Keratinocyte (primary cell): Measurements from ENCODE around the gene USP53. TPM values are rescaled to one million over a fixed set of nuclear protein-coding genes. Genes with fewer than 3 reads are reported as not detected.

ENCODE experiments used
- DNase-seq: peaks from one replicate; pipeline ENCODE4 v3.0.0-alpha.2; 2011; ENCODE audit warnings: low read depth, missing footprints, low spot score
- FAIRE-seq: peaks from 2 replicates; lab custom pipeline; 2011; peaks lifted over from hg19 to GRCh38; lab: Jason Lieb, UNC
- H2AFZ ChIP-seq: 2 replicates; pipeline ENCODE4 v1.6.0; 2012; ENCODE audit warnings: low read length, control low read depth, inconsistent platforms; ENCODE audit not compliant: control insufficient read depth
- H3K27ac ChIP-seq: 2 replicates; pipeline ENCODE4 v1.5.1; 2011; ENCODE audit warnings: low read length; ENCODE audit not compliant: control insufficient read depth, insufficient read depth
- H3K27me3 ChIP-seq: 3 replicates; pipeline ENCODE4 v1.6.0; 2011; ENCODE audit warnings: low read length; ENCODE audit not compliant: control insufficient read depth, insufficient read depth; ENCODE audit errors: extremely low read depth
- H3K36me3 ChIP-seq, 2 experiments: 2 replicates in 1 of 2; 3 replicates in 1 of 2; pipeline ENCODE4 v1.5.1; 2011; ENCODE audit warnings: low read length in 2 of 2, mild to moderate bottlenecking in 1 of 2; ENCODE audit not compliant: control insufficient read depth in 2 of 2, insufficient read depth in 2 of 2; ENCODE audit errors: extremely low read depth in 1 of 2
- H3K4me1 ChIP-seq: 3 replicates; pipeline ENCODE4 v1.5.1; 2011; ENCODE audit warnings: low read length; ENCODE audit not compliant: control insufficient read depth, insufficient read depth; ENCODE audit errors: extremely low read depth
- H3K4me2 ChIP-seq: 3 replicates; pipeline ENCODE4 v1.6.0; 2011; ENCODE audit warnings: low read depth, low read length; ENCODE audit not compliant: control insufficient read depth, insufficient read depth; ENCODE audit errors: extremely low read depth
- H3K4me3 ChIP-seq, 3 experiments: fragments of 200-600 bp in 1 of 3; sonication (generic) in 1 of 3; 2 replicates in 2 of 3; 3 replicates in 1 of 3; pipeline ENCODE4 v1.5.1; 2011 to 2016; ENCODE audit warnings: low read length in 3 of 3, mild to moderate bottlenecking in 3 of 3, control low read depth in 2 of 3, inconsistent platforms in 1 of 3, low read depth in 1 of 3, mixed read lengths in 1 of 3, mixed run types in 1 of 3, moderate library complexity in 1 of 3; ENCODE audit not compliant: control insufficient read depth in 2 of 3, insufficient read depth in 2 of 3; ENCODE audit errors: extremely low read depth in 1 of 3
- H3K79me2 ChIP-seq: 2 replicates; pipeline ENCODE4 v1.6.0; 2012; ENCODE audit warnings: low read length; ENCODE audit not compliant: control insufficient read depth, insufficient read depth
- H3K9ac ChIP-seq: 3 replicates; pipeline ENCODE4 v1.6.0; 2011; ENCODE audit warnings: low read length; ENCODE audit not compliant: control insufficient read depth, insufficient read depth; ENCODE audit errors: extremely low read depth
- H3K9me1 ChIP-seq: 3 replicates; pipeline ENCODE4 v1.6.0; 2011; ENCODE audit warnings: low read length; ENCODE audit not compliant: control insufficient read depth, insufficient read depth; ENCODE audit errors: extremely low read depth
- H3K9me3 ChIP-seq: 2 replicates; pipeline ENCODE4 v1.5.1; 2012; ENCODE audit warnings: low read depth, low read length; ENCODE audit not compliant: control insufficient read depth
- H4K20me1 ChIP-seq: 3 replicates; pipeline ENCODE4 v1.6.0; 2011; ENCODE audit warnings: low read length; ENCODE audit not compliant: control insufficient read depth, insufficient read depth; ENCODE audit errors: extremely low read depth
- EZH2 ChIP-seq: IDR thresholded peaks from one replicate; pipeline ENCODE4 v1.6.1; 2012; ENCODE audit warnings: inconsistent platforms, mild to moderate bottlenecking, low read length, moderate library complexity
- dilution Hi-C: fragments of 300-500 bp; cut with MboI; formaldehyde crosslinking; loops from one replicate; pipeline ENCODE4 v1.7.0; 2020; ENCODE audit warnings: low sequenced_read_pairs; ENCODE audit not compliant: extremely low pct_ligation_motif_present
- polyA plus RNA-seq, 5 experiments: library from polyadenylated mRNA; depleted of rRNA in 3 of 5; stranded (reverse) in 3 of 5; stranded (forward) in 1 of 5; unstranded in 1 of 5; fragments of >200 nt; gene quantifications; 1 replicate in 1 of 5; 2 replicates in 3 of 5; 3 replicates in 1 of 5; pipeline versions ENCODE4 v1.2.1 to v1.2.3, GENCODE V29; 2011 to 2012; ENCODE audit warnings: missing spikeins in 2 of 5, low read depth in 1 of 5, low replicate concordance in 1 of 5
- TF ChIP-seq, protein P1 (sequence below), 3 experiments: IDR thresholded peaks in 1 of 3; conservative IDR thresholded peaks in 1 of 3; optimal IDR thresholded peaks in 1 of 3; 2 replicates in 2 of 3; 3 replicates in 1 of 3; pipeline versions ENCODE3 to v1.5.1; 2011; ENCODE audit warnings: low read length in 3 of 3, mild to moderate bottlenecking in 3 of 3, moderate library complexity in 2 of 3, control low read depth in 1 of 3, inconsistent platforms in 1 of 3; ENCODE audit not compliant: insufficient read depth in 2 of 3; ENCODE audit errors: extremely low read depth in 1 of 3

The USP53 gene
- polyA plus RNA-seq, 1 donor (not counting 4 experiments of a cell fraction or from before 2014, with no cell fraction given), result 29.0 TPM

DNA sequence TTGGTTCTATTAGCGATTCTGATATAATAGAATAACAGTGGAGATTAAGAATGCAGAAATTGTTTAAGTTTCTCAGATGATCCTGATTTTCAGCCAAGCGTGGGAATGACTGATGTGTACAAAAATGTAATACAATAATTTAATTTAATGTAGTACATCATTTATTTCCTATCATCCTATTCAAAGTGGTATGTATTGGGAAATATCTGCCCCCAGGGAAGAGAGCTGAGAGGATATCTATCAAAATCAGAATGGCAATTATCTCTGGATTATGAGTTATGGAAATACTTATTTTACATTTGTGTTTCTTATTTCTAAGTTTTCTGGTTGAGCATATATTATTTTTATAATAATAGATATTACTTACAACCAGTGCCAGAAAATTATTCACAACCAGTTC is 105.5 kb downstream of the USP53 start:
- Histone ChIP-seq H3K4me1 (no peaks in the 10 kb centered on the region), H3K9me3 (no peaks in the 10 kb centered on the region), H4K20me1 (no peaks in the 10 kb centered on the region), H3K9me1 (no peaks in the 10 kb centered on the region), H3K79me2 (no peaks in the 10 kb centered on the region), H3K27ac (no peak overlapping the region), H3K27me3 (no peaks in the 10 kb centered on the region), H3K9ac (no peak overlapping the region), H2AFZ (no peak overlapping the region), H3K4me2 (no peak overlapping the region), H3K36me3 (no peaks in the 10 kb centered on the region), H3K4me3 (no peak overlapping the region)
- TF ChIP-seq EZH2, result no peak
- TF ChIP-seq, protein P1, sequence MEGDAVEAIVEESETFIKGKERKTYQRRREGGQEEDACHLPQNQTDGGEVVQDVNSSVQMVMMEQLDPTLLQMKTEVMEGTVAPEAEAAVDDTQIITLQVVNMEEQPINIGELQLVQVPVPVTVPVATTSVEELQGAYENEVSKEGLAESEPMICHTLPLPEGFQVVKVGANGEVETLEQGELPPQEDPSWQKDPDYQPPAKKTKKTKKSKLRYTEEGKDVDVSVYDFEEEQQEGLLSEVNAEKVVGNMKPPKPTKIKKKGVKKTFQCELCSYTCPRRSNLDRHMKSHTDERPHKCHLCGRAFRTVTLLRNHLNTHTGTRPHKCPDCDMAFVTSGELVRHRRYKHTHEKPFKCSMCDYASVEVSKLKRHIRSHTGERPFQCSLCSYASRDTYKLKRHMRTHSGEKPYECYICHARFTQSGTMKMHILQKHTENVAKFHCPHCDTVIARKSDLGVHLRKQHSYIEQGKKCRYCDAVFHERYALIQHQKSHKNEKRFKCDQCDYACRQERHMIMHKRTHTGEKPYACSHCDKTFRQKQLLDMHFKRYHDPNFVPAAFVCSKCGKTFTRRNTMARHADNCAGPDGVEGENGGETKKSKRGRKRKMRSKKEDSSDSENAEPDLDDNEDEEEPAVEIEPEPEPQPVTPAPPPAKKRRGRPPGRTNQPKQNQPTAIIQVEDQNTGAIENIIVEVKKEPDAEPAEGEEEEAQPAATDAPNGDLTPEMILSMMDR (optimal IDR thresholded peaks at IDR 0.05 in 1 of 3, IDR thresholded peaks at IDR 0.05 in 1 of 3, conservative IDR thresholded peaks at IDR 0.05 in 1 of 3; ENCODE audit: extremely low read depth in 1 of 3, insufficient read depth in 2 of 3, low read length in 3 of 3), result no peak
- FAIRE-seq (no peak), DNase-seq (no peak)
- dilution Hi-C loops, result no loop called here

DNA sequence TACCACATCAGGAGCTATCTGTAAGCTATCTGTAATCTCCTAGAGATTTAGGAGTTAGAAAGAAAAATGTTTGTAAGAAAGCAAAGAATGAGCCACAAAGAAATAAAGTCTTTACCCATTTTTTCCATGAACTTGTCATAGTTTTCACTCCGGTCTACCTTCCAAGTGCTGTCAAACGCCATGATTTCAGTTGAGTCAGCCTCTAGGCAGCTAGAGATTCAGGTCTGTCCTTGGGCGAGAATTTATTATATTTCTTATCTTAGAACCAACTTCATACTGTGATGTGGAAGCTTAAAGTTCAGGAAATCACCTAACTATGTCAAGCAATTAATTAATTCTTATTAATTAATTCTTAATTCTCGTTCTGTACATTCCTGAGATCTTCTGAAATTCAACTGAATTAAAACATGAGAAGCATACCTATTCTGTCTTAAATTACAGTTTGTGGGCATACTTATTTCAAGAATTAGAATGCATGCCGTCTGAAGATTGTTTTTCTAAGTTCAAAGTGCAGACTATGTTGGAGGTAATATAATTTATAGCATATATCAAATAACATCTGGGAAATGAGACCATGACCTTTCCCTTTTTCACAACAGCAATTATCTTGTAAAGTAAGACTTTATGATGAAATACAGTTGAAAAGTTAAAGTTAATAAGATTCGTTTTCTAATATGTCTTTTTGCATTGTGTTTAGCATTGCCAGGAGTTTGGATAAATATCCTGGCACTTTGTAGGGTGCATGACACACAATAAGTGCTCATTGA is 109.6 kb downstream of the USP53 start, which contains the start of gene FABP2:
Gene FABP2 (minus strand): TSS at position 218 of the 767 bp plus-strand sequence. CDS start 36 bp downstream, at position 182.
- dilution Hi-C loops, result no loop called here
- H3K27me3 ChIP-seq, result no peaks in the 10 kb centered on the region
- no peaks in the 10 kb centered on the region for H3K36me3 ChIP-seq
- H3K79me2 ChIP-seq, result no peaks in the 10 kb centered on the region
- H3K9me3 ChIP-seq, result no peaks in the 10 kb centered on the region
- no peak for FAIRE-seq
- no peaks in the 10 kb centered on the region for H3K4me1 ChIP-seq
- H3K27ac ChIP-seq, result no peak within 1 kb of the TSS
- no peak within 1 kb of the TSS for H3K4me3 ChIP-seq
- no peak within 1 kb of the TSS for H3K9ac ChIP-seq
- no peaks in the 10 kb centered on the region for H4K20me1 ChIP-seq
- no peak for TF ChIP-seq EZH2
- TF ChIP-seq, protein P1 (optimal IDR thresholded peaks at IDR 0.05 in 1 of 3, IDR thresholded peaks at IDR 0.05 in 1 of 3, conservative IDR thresholded peaks at IDR 0.05 in 1 of 3; ENCODE audit: extremely low read depth in 1 of 3, insufficient read depth in 2 of 3, low read length in 3 of 3), result no peak
- H2AFZ ChIP-seq, result no peak within 1 kb of the TSS
- H3K4me2 ChIP-seq, result no peak within 1 kb of the TSS
- no peak for DNase-seq
- H3K9me1 ChIP-seq, result no peaks in the 10 kb centered on the region
